Medulla oblongata (tissue), 1 donor: ENCODE results near the gene IQCF6.
"Not testable (repeated sequence)": the region's sequence is repeated elsewhere in the genome, so short reads cannot be mapped to it uniquely, and the experiment has no call there.

Experiments used
- DNase-seq: peaks from one replicate; pipeline ENCODE4 v3.0.0-alpha.2; 2015; ENCODE audit errors: extremely low spot score

IQCF6 gene

GRCh38 chr3:51779137-51779536, at the start of gene IQCF6:
Gene IQCF6 (minus strand): TSS chr3:51779237. CDS start chr3:51779224, 13 bp downstream.
- DNase-seq: no peak

GRCh38 chr3:51828297-51828696, 49.3 kb upstream of the IQCF6 start:
- DNase-seq: no peak

DNA sequence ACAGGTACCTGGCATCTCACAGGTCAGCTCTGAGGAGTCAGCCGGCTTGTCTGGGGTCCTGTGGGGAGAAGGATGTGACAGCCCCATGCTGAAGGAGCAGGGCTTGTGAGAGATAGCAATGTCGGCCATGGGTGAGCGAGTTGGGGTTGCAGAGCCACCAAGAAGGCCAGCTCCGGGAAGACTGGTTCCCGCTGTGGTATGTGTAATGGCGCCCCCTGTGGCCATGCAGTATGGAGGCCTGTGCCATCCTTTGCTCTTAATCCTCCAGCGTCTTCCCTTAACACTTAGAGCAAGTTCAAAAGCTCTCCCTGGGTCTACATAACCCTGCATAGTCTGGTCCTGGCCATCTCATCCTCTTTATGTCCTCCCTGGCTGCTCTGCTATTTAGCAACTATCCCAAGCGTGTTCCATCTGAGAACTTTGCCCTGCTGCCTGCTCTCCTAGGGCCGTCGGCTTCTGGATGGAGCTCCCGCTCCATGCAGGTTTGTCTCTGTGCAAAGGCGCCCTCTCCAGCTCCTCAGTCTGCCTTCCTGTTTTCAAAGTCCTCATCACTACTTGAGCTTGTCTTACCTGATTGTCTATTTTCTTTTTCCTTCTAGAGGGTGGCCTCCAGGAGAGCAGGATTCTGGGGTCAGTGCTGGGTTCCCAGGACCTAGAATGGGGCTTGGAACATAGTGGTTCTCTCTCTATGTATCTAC, 40.8 kb upstream of the IQCF6 start:
- no peak for DNase-seq

- no peak for DNase-seq
These were observed 40.1 kb upstream of the IQCF6 start for GRCh38 chr3:51819151-51819550.

GRCh38 chr3:51817375-51817774, 38.3 kb upstream of the IQCF6 start:
- DNase-seq: no peak

DNA sequence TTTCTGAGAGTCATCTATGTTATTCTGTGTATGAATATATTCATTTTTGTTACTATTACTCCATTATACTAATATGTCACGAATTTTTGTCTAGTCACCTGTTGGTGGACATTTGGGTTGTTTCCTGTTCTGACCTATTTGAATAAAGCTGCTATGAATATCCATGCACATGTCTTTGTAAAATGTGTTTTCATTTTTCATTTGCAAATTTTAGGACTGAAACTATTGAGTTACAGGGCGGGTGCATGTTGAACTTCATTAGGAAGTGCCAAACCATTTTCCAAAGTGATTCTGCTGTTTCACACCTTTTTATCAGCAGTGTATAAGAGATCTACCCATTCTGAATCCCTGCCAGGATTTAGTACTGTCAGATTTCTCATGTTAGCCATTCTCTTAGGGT, 37.7 kb upstream of the IQCF6 start:
- no peak for DNase-seq

DNA sequence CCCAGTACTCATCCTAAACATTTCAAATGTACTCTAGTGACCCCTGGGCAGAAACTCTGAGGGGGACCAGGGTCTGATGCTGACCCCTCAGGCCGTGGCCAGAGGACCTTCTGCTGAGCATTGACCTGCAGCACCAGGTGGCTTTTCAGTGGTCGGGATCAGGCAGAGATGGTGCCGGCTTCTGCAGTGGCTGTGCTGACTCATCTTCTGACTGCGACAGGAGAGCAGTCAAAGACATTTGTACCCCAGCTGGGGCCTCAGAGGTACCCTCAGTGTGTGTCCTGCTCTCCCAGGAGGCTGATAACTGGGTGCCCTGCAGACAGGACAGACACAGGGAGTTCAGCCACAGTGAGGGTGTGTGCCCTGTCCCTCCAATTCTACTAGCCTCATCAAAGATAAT, 36.6 kb upstream of the IQCF6 start:
- no peak for DNase-seq

DNA sequence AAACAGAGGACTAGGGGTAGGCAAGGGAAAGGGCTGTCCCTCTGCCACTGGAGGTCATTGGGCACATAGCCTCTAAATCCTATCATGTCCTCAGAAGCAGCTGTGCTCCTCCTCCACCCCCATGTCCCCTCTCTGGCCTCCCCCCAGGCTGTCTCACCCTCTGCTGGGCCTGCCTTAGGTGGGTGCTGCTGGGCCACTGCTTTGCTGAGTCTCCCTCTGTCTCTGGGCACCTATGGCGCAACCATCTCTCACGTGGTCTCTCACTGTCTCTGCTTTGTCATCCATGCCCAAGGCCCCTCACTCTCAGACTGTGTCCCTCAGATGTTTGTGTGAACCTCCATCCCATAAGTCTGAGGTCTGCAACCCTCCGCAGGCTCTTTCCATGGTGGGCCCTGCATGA, 35.0 kb upstream of the IQCF6 start:
- no peak for DNase-seq

DNA sequence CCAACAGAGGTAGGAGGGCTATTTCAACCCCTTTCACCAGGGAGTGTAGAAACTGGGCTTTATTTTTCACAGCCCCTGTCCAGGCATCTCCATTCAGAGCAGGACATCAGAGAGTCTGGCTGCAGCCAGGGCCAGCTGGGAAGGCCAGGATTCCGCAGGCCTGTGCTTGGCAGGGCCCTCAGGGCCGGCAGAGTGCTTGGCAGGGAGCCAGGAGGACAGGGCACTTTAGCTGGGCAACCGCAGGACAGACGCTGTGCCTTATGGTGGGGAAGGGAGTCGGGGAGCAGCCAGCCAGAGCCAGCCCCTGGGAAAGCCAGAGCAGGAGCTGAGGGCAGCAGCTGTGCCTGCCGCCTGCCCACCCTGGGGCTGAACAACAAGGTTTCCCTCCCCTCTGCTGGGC, 34.5 kb upstream of the IQCF6 start:
- peak; percentile 70 for DNase-seq

GRCh38 chr3:51808934-51809333, 29.9 kb upstream of the IQCF6 start:
- no peak for DNase-seq

DNA sequence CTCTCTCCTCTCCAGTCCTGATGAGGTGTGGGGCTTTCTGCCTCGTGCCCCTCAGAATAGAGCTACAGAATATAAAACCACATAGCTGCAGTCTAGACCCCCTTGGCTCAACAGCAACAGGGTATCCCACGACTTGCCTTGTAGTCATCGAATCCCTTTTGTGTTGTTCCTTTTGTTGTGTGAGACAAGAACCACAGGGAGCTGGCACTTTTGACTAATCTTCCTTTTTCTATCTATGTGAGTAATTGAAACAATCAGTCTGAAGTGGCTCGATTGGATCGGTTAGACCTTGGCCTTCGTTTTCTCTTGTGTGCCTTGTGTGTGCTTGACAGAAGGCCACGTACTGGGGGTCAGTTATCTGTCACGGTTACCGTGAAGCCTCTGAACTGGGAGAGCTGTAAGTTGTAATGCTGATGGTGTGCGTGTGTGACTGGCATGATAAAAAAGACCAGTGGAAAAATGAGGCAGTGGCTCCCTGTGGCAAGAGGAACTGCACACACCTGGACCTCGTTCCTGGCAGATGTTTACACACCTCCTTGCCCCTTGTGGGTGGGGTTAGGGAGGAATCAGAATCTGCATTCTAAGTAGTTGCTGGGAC, 23.2 kb upstream of the IQCF6 start:
- no peak for DNase-seq

GRCh38 chr3:51800750-51801125, 21.7 kb upstream of the IQCF6 start:
- DNase-seq: no peak

DNA sequence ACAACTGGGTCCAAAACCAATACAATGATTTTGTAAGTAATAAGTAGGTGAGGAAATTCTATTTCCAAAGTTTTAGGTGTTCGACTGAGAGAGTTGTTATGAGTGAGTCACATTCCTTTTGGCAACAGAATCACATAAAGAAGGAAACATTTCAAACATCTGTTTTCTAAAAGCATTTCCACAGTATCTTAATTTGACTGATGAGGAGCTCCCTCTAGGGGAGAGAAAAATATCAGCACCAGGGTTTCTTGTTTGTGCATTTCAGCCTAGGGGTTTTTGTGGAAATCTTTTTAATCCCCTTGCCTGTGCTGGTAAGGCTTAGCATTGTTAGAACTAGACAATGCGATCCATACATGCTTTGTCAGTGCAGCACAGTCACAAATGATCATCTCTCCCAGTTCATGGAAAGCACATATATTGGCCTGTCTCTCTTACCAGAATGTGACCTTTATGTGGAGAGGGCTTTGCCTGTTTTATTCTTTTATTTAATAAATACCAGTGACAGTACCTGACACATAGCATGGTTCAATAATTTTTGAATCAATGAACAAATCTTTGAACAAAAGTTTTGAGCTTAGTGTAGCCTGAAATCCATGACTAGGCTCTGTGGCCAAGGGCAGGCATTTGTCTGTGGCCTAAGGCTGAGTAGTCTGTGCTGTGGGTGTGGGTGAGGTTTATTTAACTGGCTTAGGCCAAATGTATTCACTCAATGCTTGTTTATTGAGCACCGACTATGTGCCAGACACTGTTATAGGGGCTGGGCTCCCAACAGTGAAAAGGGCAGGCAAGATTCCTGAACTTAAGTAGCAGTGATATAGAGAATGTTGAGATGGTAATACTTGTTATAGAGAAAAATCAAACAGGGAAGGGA, 21.1 kb upstream of the IQCF6 start:
- peak; percentile 68 for DNase-seq

- DNase-seq: peak; percentile 22
These were observed 19.4 kb upstream of the IQCF6 start for GRCh38 chr3:51798411-51798963.

DNA sequence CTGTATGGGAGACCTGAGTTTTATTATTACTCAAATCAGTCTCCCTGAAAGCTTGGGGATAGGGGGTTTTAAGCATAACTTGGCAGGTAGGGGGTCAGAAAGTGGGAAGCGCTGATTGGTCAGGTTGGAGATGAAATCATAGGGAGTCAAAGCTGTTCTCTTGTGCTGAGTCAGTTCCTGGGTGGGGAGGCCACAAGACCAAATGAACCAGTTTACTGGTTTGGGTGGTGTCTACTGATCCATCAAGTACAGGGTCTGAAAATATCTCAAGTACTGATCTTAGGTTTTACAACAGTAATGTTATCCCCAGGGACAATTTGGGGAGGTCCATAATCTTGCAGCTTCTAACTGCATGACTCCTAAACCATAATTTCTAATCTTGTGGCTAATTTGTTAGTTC, 17.8 kb upstream of the IQCF6 start:
- no peak for DNase-seq

DNA sequence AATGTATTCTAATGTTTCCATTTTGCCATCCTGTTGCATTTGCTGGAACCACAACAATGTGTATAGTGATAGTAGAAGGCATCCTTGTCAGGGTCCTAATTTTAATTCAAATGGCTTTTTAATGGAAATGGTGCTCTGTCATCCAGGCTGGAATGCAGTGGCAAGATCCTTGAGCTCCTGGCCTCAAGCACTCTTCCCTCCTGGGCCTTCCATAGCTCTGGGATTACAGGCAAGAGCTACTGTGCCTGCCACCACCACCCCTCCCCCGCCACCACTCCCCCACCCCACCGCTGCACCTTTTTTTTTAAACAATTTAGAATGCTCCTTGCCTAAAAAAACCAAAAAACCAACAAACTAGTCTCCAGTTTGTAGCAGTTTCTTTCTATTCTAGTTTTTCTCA, 15.2 kb upstream of the IQCF6 start:
- DNase-seq: no peak

DNA sequence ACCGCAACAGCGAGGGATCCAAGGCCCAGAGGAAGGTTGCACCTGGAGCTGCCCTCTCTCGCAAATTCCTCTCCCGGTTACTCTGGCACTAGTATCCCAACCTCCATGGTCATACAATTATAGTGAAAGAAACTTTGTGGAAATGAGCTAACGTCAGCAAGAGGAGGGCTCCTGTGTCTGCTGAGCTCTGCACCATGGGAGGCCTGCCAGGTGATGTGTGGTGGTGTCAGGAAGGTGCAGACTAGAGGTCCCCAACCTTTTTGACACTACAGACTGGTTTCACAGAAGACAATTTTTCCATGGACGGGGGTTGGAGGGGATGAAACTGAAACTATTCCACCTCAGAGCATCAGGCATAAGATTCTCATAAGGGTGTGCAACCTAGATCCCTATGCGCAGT, 13.2 kb upstream of the IQCF6 start:
- no peak for DNase-seq

GRCh38 chr3:51789437-51789836, 10.4 kb upstream of the IQCF6 start:
- DNase-seq: no peak

DNA sequence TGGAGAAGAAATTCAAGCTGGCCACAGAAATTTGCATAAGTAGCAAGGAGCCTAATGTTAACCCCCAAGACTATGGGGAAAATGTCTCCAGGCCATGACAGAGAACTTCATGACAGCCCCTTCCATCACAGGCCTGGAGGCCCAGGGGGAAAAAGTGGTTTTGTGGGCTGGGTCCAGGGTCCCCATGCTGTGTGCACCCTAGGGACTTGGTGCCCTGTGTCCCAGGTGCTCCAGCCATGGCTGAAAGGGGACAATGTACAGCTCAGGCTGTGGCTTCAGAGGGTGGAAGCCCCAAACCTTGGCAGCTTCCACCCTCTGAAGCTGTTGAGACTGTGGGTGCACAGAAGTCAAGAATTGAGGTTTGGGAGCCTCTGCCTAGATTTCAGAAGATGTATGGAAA, 8.5 kb upstream of the IQCF6 start:
- not testable (repeated sequence) for DNase-seq

- DNase-seq: no peak
These were observed 7.2 kb upstream of the IQCF6 start for GRCh38 chr3:51786267-51786666.

- no peak for DNase-seq
These were observed 483 bp downstream of the IQCF6 start for GRCh38 chr3:51778554-51778953.

GRCh38 chr3:51777985-51778384, 1.1 kb downstream of the IQCF6 start:
- peak; percentile 45 for DNase-seq
